HG02885 (cell line): ENCODE measurements around the gene PPP4R3A.

Experiments used
- ATAC-seq: cut with Tn5 transposase; IDR thresholded peaks from one replicate; pipeline ENCODE4 v1.9.1; 2021; ENCODE audit warnings: mild to moderate bottlenecking; ENCODE audit not compliant: unreplicated experiment, poor library complexity

PPP4R3A gene

GRCh38 chr14:91508105-91508504, 2.0 kb downstream of the PPP4R3A start:
- no peak for ATAC-seq

GRCh38 chr14:91506226-91506625, 3.9 kb downstream of the PPP4R3A start:
- ATAC-seq, result no peak

GRCh38 chr14:91503000-91503504, 7.1 kb downstream of the PPP4R3A start:
- no peak for ATAC-seq

GRCh38 chr14:91501951-91502930, 7.9 kb downstream of the PPP4R3A start:
- no peak for ATAC-seq

- ATAC-seq, result no peak
Measured at GRCh38 chr14:91501348-91501747, 8.8 kb downstream of the PPP4R3A start.

GRCh38 chr14:91496790-91497189, 13.3 kb downstream of the PPP4R3A start:
- ATAC-seq, result no peak

- peak; percentile 51 for ATAC-seq
Measured at GRCh38 chr14:91494392-91495065, 15.6 kb downstream of the PPP4R3A start.

DNA sequence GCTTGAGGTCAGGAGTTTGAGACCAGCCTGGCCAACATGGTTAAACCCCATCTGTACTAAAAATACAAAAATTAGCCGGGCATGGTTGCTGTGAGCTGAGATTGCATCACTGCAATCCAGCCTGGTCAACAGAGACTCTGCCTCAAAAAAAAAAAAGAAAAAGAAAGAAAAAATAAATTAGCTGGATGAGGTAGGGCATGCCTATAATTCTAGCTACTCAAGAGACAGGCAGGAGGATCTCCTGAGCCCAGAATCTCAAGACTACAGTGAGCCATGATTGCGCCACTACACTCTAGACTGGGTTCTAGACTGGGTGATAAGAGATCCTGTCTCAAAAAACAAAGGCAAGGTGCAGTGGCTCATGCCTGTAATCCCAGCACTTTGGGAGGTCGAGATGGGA, 16.9 kb downstream of the PPP4R3A start:
- no peak for ATAC-seq

- ATAC-seq, result no peak
Measured at GRCh38 chr14:91484744-91485143, 25.4 kb downstream of the PPP4R3A start.

DNA sequence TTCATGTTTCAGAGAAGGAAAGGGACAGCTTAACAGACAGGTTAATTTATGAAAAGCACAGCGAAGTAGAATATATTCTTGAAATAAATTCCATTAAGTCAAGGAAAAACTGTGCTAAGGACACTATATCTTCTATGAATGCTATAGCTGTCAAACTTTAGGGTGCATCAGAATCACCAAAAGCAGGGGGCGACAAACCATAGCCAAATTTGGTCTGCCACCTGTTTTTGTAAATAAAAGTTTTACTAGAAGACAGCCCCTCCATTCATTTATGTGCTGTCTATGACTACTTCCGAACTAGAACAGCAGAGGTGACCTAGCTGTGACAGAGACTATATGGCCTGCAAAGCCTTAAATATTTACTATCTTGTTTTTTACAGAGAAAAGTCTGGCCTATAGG, 25.9 kb downstream of the PPP4R3A start:
- ATAC-seq, result no peak

DNA sequence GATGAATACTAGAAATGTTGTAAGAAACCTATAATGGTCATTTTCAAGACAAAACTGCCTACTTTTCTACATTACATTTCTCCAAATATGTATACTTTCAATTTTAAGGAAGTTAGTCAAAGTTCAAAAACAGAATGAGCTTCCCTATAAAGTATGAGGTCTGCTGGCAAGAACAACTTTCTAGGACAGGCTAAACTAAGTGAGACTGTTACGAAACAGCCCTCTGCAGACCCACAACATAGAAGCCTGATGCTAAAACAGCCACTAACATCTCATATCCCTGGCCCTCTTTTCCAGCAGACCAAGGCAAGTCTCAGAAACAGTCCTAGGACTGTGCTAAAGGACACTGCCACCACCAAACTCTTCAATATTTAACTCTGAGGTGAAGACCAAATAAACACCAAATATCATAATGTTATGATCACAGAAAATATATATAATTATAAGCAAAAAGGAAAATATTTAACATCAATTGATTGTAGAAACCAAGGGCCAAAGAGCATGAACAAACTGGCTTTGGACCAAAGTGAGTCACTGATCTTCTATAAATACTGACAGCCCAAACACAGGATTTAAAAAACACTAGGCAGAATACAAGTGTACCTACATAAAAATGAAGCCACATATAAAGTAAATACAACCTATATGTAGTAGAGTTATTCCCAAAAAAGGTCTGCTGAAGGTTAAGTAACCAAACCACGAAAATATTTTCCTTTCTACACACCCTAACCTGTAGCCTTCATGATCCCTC, 27.7 kb downstream of the PPP4R3A start:
- no peak for ATAC-seq

DNA sequence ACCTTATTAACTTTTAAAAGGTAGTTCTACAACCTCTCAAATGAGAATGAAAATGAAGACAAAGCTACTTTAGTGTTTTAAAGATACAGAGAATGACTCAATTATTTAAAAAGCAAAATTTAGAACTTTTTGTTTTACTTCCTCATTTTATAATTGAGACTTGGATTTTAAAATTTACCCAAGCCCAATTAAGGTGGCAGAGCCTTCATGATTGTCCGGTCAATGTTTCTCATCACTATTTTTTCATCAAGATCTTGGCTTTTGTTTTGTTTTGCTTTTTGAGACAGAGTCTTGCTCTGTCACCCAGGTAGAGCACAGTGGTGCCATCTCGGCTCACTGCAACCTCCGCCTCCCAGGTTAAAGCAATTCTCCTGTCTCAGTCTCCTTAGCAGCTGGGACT, 32.7 kb downstream of the PPP4R3A start:
- ATAC-seq, result no peak

- no peak for ATAC-seq
Measured at GRCh38 chr14:91473046-91473445, 37.1 kb downstream of the PPP4R3A start.

GRCh38 chr14:91470216-91470615, 39.9 kb downstream of the PPP4R3A start:
- no peak for ATAC-seq

DNA sequence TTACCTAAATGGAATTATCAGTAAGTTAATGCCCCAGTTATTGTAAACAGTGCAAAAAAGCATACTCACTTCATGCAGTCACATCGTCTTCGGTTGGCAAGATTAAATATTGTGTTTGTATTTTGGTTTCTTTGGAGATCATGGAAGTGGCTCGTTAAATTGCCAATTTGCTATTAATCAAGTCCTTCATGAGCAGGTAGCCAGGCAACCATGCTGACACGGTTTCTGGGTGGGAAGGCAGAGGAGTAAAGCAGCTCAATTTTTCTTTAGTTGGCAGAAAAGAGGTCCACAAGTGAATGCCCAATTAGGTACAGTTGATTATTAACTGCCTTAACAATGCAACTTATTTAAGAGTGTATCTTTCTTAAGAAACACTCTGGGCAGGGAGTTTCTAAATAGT, 43.9 kb downstream of the PPP4R3A start:
- ATAC-seq, result no peak

GRCh38 chr14:91464615-91465205, 45.4 kb downstream of the PPP4R3A start:
- ATAC-seq, result no peak

GRCh38 chr14:91458612-91459011, 51.5 kb downstream of the PPP4R3A start:
- ATAC-seq, result no peak

DNA sequence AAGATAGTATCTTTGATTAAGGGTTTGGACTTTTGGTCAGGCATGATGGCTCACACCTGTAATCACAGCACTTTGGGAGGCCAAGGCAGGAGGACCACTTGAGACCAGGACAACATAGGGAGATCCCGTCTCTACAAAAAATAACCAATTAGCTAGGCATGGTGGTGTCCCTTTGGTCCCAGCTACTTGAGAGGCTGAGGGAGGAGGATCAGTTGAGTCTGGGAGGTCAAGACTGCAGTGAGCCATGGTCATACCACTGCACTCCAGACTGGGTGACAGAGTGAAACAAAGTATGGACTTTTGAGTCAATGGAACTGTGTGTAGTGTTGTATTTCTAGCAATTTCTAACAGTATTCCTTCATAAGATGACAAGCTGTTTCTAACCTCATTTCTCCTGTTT, 53.8 kb downstream of the PPP4R3A start:
- ATAC-seq, result no peak

DNA sequence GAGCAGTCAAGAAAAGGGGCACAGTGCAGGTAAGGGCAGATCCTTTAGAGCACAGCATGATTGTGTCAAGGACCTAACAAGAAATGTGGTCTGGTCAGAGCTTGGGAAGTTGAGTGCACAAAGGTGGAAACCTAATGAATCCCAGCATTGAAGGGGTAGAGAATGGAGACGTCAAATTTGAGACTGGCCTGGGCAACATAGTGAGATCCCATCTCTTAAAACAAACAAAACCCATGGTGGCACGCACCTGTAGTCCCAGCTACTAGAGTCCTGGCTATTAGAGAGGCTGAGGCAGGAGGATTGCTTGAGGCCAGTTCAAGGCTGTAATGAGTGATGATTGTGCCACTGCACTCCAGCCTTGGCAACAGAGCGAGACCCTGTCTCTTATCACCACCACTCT, 55.5 kb downstream of the PPP4R3A start:
- no peak for ATAC-seq

- ATAC-seq, result no peak
Measured at GRCh38 chr14:91454155-91454554, 56.0 kb downstream of the PPP4R3A start.
